HG03064 (cell line): Measurements from ENCODE around the gene SDK1.

Experiments used
- ATAC-seq: cut with Tn5 transposase; IDR thresholded peaks from one replicate; pipeline ENCODE4 v1.9.1; 2021; ENCODE audit warnings: low read depth; ENCODE audit not compliant: unreplicated experiment

The SDK1 gene

DNA sequence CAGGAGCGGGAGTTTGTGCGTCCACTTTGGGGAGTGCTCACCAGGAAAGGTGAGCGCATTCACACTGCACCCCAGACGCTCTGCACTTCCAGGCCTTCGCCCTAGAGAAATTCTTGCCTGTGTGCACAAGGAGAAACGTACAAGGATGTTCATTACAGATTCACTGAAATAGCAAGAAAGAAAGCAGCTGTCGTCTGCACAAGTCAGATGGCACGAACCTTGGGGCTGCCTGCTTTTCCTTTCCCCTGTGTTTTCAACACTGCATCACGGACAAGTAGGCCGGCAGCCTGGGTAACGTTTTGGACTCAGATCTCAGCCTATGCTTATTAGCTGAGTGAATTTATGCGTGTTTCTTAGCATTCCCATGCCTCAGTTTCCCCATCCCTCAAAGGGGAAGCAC is 834.2 kb downstream of the SDK1 start:
- ATAC-seq: no peak

DNA sequence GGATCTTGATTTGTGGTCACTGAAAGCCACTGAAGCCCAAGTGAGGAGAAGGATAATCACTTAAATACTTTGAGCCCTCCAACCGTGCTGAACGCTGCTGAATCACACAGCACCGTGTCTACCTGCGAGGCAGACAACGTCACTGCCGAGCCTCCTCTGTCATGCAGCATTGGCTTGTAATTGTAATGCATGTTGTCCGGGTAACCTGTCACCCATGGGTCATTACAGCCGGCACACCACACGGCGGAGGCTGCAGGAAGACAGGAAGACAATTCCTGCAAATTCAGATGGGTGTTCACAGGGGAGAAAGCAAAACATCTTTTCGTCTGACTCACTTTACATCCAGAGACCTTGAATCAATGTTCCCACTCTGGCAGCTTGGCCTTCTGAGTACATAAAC is 835.0 kb downstream of the SDK1 start:
- no peak for ATAC-seq

DNA sequence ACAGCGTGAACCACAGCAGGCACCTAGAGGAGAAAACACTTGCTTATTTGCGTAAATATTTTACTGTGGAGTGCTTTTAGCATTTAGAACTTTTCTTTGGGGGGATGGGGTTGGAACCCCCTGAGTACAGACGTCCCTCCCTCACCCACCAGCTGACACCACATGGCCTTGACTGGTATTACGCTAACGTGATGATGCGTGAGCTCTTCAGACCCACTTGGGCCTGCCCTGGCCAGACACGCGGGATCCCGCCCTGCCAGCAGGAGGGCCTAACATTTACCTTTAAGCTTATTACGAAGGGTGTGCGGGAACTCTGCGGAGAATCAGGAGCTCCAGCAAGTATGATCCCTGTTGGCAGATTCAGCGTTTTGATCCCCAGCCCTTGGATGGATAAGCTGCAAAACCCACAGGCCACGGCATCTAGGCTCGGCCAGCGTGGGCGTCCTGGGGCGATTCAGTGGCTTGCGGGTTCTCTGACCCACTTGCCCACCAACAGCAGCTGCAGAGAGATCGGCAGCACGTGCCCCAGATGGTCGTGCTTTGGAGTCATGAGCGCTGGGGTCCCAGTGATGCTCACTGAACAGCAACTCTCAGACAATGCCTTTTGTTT is 835.6 kb downstream of the SDK1 start:
- ATAC-seq: no peak

DNA sequence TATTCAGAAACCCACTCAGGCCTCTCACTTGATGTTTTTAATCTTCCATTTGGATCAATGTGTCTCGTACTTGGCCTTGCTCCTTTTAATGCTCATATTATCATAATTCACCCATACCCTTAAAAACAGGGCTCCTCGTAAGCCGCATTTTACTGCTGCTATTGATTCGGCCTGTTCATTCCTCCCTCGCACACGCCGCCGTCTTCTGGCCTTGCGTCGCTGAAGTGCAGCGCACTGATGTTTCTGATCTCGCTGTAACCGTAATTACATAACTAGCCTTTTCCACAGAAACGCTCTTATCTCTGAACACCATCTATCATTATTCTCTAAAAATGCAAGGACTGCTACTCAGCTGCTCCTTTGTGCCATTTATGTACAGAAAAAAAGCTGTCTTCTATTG is 836.5 kb downstream of the SDK1 start:
- ATAC-seq: no peak

DNA sequence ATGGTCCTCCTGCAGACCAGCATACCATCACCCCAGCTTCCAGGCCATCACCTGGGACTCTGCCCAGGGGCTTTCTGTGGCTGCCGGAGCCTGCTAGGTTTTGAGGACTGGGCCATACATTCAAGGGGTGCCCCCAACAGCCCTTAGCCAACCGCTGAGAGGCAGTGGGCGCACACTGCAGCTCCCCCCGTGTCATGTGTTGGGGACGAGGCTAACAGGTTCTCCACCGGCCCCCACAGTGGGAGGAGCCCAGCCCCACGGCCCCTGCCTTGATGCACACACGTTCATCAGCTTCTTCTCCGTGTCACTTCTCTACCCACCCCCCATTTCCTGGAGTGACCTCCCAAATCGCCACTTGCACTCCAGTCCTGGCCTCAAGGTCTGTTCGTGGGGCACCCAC is 837.8 kb downstream of the SDK1 start:
- ATAC-seq: no peak

DNA sequence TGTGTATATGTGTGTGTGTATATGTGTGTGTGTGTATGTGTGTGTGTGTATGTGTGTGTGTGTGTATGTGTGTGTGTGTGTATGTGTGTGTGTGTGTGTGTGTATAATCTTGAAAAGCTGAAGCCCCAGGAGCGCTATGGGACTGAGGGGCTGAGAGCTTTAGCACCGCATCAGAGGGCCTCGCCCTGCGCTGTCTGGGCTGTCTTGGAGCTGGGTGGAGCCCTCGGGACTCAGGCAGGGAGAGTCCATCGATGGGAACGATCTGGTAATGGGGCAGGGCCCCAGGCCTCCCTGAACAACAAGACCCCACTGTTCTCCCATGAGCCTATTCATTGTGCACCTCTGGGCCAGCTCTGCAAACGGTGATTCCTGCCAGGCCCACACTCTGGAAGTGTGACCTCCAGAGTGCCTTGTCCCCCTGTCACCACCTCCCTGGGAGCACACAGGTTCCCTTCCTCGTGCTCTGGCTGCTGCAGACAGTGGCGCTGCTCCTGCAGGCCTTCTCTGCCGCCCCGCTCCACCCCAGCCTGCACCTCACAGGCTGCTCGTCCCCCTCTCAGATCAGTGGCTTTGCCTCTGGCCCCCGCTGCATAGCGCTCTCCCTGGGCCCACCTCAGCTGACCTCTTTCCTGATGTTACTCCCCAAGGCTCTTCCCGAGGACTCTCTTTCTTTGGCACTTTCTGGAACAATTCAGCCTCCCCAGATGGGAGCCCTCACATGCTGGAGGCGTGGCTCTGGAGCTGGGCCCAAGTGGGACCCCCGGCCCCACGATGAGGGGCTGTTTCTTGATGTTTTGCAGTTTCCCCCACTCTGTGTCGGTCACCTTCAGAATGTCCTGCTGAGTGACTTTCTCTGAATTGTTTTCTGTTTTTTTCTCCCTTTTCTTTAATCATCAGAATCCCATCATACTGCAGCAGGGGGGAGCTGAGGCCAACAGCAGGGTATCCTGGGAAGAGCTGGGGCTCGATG is 838.9 kb downstream of the SDK1 start:
- ATAC-seq: no peak

DNA sequence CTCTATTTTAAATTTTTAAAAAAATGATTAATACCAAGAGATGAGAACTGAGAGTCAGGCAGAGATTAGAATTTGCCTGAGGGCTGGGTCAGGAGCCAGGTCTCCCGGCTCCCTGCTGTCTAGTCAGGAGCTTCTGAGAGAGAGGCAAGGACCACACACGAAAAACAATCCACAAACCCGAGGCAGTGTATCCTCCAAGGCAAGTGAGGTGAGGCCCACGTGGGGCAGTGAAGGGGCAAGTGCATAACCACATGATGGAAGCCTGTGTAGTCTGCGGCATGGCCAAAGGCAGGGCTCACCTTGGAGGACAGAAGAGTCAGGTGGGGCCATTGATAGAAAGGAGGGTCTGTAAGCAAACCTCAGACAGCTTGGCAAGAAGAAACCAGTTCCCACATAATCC is 839.9 kb downstream of the SDK1 start:
- no peak for ATAC-seq

DNA sequence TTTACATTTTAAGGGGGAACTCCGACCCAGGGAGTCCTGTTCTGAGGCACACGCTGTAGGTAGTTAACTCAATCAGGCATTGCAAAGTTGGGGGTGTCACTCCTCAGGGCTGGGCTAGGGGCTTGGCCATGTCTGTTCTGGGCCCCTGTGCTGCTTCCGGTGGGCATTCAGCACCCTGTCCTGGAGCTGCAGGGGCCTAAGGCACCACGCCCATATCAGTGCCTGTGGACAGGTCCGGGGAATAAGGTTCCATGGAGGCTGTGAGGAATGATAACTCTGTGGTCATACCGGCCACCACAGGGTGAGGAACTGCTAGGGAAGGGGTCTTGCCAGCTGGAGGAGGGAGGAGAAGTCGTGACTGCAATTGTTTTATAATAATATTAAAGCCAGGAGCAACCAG is 842.0 kb downstream of the SDK1 start:
- no peak for ATAC-seq

DNA sequence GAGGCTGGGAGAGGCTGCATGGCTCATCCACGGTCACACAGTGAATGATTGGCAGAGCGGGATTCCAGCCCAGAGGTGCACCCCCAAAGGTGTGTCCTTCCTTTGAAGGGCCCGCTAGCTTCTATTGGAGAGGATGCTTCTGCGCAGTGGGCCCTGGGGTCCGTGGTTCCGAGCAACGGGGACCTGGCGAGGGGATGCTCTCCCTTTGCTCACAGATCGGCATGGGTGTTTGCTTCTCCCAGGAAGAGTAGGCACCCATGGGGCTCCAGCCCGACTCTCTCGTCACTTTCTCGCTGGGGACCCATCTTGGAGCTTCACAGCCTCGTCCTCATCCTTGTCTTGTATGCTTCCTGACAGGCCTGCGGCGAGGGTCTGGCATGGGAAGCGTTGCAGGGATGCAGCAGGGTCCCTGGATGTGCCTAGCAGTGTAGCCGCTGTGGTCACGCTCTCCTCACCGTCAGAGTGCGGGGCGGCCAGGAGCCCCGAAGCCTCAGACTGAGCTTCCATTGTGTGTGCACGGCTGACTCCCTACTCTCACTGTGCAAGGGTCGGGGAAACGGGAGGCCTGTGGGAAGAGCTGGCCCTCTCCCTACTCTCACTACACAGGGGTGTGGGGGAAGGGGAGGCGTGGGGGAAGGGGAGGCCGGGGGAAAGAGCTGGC is 842.6 kb downstream of the SDK1 start:
- no peak for ATAC-seq

DNA sequence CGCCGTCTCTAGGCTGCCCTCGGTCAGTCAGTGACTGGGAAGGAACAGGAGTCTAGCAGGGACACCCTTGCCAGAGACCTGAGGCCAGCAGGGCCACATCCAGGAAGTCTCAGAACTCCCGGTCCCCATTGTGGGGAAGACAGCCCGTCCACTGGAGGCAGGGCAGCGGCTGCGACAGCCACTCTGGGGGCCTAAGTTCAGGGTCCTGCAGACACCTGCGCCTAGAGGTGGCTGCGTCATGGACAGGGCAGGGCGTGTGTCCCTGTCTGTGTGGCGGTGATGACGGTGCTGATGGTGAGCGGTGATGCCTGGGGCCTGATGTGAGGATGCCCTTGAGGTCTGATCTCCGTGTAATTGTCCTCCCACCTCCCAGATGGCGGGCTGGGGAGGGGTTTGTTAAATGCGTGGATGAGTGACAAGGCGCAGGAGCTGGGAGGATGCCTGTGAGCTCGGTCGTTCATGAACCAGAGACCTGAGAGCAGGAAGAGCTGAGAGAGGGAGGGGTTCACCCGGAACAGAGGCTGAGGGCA is 843.2 kb downstream of the SDK1 start:
- no peak for ATAC-seq

DNA sequence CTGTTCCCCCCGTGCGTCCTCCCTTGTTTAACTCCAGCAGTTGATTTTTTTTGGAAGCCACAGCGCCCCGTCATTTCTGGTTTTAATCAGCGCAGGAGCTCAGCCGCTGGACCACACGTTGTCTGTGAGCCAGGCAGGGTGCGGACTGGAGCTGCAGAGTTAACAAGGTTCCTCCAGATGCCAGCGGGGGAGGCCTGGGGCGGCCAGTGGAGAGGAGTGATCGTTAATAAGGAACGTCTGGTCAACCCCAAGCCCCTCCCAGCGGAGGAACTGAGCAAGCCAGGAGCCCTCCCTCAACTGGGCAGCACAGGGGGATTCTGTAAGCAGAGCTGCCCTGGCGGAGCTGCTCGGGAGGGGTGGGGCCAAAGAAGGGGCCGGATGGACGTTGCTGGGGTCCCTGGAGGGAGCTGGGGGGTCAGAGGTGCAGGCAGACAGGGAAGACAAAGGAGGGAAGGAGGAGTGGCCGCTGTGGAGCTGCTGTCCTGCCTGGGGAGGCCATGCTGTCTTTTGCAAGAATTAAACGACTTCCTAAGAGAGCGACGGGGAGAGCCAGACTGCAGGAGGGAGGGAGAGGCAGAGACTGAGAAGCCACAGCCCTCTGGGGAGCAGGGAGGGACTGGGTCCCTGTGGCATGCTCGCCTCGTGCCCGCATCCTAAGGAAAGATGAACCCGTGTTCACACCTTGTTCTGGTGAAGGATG is 843.9 kb downstream of the SDK1 start:
- no peak for ATAC-seq

DNA sequence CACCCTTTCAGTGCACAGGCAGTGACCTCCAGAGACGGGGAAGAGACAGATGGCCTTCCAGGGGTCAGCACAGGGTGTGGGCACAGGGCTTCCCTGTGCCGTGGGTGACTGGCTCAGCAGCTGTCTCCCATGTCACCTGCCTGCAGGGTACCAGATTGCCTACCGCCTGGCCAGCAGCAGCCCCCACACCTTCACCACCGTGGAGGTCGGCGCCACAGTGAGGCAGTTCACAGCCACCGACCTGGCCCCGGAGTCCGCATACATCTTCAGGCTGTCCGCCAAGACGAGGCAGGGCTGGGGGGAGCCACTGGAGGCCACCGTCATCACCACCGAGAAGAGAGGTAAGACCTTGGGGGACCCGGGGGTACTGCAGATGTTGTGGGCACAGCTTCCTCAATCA is 844.5 kb downstream of the SDK1 start:
- no peak for ATAC-seq

DNA sequence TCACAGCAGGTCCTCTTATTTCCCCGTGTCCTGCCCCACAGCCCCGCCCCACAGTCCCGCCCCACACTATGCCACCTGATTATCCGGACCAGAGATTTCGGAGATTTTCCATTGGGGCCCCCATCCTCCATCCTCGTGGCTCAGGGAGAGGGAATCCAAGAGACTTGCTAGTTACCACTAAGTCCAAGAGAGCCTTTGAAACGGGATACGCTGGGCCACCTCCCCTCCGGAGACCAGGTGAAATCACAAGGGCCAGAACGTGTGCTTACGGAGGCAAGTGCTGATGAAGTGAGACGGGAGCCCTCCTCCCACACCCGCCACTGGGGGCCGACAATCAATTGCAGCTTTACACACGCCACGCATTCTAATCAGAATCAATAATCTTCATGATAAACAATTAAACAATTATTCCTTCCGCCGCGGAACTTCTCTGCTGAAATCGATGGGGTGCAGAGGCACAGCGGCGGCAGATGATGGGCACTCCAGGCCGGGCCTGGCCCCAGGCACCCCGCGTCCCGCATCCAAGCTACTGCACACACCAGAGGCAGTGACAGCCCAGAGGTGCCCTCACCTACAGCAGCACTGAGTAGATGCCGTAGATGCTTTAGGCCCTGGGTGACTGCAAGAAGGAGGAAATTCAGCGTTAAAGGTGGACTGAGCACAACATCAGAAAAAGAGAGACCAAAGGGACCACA is 847.0 kb downstream of the SDK1 start:
- ATAC-seq: no peak

DNA sequence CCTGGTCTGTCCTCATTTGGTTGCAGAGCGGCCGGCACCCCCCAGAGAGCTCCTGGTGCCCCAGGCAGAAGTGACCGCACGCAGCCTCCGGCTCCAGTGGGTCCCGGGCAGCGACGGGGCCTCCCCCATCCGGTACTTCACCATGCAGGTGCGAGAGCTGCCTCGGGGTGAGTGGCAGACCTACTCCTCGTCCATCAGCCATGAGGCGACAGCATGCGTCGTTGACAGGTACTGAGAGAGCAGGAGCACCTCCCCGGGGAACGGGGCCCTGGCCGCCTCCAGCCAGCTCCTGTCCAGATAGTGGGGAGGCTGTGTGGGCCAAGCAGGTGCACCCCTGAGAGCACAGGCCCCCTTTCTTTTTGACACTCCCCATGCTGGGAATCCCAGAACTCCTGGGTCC is 848.2 kb downstream of the SDK1 start:
- ATAC-seq: no peak

DNA sequence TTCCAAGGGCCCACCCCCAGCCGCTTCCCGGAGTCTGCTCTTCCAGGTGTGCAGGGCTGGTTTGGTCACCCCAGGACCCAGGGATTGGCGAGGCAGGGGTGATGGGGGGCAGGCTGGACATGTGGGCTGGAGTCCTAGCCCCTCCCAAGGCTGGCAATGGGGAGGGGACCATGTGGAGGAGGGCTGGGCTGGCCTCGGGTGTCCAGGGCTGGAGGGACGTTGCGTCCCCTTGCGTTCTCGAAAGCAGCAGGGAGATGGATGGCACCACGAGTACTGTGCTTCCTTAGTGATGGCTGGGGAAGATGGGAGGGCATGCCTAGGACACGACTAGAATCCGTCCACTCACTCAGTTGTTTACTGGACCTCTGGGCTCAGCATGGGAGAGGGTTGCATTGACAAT is 848.6 kb downstream of the SDK1 start:
- ATAC-seq: no peak

DNA sequence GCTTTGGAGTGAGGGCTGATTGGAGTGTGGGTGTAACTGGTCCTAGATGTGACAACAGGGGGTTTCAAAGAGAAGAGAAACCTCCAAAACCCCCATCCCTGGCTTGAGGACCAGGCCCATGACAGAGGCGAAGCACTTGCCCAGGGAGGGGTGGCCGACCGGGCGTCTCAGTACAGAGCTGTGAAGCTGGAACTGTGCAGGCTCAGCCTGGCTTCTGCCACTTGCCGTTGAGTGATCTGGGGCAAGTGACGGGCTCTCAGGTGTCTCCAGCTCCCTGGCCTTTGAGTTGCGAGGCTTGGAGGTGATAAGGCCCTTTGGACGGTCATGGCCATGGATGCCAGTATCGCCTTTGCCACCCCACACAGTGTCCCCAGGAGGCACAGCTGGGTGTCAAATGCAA is 849.7 kb downstream of the SDK1 start:
- ATAC-seq: no peak

DNA sequence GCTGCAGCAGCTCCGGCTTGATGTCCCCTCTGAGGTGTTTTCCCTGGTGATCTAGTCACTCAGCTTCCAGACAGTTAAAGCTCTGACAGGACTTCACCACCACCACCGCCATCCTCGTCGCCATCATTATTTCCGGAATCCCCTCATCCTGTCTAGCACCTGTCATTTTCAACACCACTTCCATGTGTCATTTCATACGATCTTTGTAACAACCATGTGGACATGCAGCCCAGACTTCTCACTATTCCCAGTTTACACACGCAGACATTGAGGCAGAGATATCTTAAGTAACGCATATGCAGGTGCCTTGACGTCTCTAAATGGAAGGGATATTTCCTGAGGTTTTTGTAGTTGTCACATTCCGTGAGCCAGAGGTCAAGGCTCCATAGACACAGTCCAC is 850.5 kb downstream of the SDK1 start:
- no peak for ATAC-seq

DNA sequence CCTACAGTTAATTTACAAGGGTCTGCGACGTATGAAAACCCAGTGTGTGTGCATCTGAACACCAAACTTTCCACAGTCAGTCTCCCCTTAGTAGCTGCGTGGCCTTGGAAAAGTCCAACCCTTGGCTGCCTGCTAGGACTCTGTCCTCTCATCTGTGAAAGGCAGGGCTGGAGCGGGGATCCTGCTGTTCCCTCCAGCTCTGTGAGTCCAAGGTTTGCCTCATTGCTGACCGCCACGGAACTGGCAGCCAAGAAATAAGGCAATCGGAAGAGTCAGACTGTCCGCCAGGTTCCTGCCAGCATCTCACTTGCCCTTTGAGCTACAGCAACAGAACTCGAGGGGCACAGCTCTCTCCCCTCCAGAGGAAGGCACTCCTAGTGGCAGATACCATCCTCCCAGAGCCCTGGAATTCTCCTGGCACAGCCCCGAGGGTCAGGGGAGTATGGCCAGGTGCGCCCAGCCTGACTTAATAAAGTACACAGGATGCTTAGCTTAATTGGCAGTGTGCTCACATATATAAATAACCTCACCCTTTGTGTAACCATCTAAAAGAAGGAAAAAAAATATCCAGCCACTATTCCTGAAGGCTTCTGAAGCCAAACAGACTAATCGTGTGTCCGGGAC is 851.0 kb downstream of the SDK1 start:
- ATAC-seq: no peak

DNA sequence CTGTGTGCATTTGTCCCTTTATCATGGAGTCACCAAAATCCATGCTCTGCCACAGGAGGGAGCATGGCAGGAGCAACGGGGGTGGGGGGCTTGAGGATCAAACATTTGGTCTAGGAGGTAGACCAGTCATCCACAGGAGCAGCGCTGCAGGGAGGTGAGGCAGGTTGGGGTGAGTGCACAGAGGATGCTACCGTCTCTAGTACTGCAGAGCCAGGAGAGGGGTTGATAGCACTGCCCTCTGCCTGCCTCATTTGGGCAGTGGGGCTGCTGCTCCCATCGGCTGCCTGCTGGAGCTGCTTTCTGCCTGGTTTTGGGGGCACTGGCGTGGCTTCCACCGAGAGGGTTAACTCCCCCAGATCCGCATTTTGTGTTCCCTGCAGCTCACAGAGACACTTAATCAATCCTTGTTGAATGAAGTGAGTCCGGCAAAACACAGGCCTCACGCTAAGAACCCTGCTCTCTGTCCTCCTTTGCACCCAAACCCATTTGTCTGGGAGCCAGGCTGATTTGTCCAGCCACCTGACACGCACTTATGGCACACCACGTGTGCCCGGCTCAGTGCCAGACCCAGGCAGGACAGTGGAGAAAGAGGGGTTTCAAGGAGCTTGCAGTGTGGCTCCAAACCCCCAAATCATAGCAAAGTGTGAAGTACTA is 854.0 kb downstream of the SDK1 start:
- no peak for ATAC-seq
